OCI-LY1 (cell line): ENCODE results near the gene CARM1.

Experiments used
- CTCF ChIP-seq: fragments of 200-600 bp; sonication (generic), shearing (Covaris generic); IDR thresholded peaks from 2 replicates; pipeline ENCODE4 v1.5.1; 2017; ENCODE audit warnings: mild to moderate bottlenecking, antibody characterized with exemption, low read length, moderate library complexity, mixed read lengths
- EZH2 ChIP-seq: fragments of 200-600 bp; sonication (generic), shearing (Covaris generic); IDR thresholded peaks from 2 replicates; pipeline ENCODE4 v1.8.0; 2017; ENCODE audit warnings: borderline replicate concordance, mixed run types, mild to moderate bottlenecking, antibody characterized with exemption, low read length, moderate library complexity, mixed read lengths

DNA sequence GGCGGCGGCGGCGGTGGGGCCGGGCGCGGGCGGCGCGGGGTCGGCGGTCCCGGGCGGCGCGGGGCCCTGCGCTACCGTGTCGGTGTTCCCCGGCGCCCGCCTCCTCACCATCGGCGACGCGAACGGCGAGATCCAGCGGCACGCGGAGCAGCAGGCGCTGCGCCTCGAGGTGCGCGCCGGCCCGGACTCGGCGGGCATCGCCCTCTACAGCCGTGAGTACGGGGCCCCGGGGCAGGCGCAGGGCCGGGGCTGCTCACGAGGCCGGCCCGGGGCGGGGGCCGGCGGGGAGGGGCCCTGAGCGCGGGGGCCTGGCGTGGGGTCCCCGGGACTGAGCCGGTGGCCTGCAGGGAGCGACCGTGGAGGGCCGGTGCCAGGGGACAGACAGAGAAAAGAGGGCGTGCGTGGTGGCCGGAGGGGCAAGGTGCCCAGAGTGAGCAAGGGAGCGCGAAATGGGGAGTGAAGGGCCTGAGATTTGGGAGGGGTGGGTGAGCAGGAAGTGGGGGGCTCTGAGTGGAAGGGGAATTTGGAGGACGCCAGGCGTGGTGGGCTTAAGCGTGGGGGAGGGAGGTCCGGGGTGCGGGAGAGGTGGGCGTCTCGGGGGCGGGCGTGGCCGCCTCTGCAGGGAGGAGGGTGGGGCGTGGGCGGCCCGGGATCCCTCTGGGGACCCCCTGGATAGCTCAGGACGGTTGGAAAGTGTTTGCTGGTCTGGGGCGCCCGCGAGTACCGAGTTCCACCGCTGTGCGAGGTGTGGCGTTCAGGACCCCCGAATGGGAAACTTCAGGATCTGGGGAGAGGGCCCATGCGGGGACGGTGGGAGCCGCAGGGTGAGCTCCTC is 575 bp downstream of the CARM1 start:
- TF ChIP-seq CTCF: no peak
- TF ChIP-seq EZH2: no peak
